ENCODE measurements around the gene SPATA20.

SPATA20 gene

DNA sequence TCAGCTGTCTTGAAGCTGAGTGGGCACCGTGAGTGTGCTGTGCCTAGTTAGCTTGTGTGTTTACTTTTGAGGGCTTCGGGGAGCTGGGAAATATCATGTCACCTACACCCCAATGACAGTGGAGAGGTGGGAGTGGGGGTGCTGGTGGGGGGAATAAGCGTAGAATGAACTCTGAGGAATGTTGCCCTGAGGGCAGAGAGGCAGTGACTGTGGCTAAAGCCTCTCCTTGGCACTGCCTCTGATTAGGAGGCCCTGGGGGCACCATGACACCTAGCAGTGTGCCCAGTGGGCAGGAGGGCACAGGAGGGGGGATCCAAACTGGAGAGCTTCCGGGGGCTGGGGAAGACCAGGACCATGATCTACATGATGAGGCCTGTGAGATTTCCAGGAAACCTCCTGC is 38.4 kb downstream of the SPATA20 start:
- TF ChIP-seq FOXP2 (optimal IDR thresholded peaks at IDR 0.05; ENCODE audit: borderline replicate concordance, extremely low read depth, extremely low read length, insufficient read depth): no peak
- TF ChIP-seq SIN3A (IDR thresholded peaks at IDR 0.05; ENCODE audit: borderline replicate concordance, insufficient read depth, low read length): no peak
- no peak for TF ChIP-seq POLR2AphosphoS5 (IDR thresholded peaks at IDR 0.05; ENCODE audit: low read depth, low read length)
- TF ChIP-seq, protein P1, sequence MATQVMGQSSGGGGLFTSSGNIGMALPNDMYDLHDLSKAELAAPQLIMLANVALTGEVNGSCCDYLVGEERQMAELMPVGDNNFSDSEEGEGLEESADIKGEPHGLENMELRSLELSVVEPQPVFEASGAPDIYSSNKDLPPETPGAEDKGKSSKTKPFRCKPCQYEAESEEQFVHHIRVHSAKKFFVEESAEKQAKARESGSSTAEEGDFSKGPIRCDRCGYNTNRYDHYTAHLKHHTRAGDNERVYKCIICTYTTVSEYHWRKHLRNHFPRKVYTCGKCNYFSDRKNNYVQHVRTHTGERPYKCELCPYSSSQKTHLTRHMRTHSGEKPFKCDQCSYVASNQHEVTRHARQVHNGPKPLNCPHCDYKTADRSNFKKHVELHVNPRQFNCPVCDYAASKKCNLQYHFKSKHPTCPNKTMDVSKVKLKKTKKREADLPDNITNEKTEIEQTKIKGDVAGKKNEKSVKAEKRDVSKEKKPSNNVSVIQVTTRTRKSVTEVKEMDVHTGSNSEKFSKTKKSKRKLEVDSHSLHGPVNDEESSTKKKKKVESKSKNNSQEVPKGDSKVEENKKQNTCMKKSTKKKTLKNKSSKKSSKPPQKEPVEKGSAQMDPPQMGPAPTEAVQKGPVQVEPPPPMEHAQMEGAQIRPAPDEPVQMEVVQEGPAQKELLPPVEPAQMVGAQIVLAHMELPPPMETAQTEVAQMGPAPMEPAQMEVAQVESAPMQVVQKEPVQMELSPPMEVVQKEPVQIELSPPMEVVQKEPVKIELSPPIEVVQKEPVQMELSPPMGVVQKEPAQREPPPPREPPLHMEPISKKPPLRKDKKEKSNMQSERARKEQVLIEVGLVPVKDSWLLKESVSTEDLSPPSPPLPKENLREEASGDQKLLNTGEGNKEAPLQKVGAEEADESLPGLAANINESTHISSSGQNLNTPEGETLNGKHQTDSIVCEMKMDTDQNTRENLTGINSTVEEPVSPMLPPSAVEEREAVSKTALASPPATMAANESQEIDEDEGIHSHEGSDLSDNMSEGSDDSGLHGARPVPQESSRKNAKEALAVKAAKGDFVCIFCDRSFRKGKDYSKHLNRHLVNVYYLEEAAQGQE (IDR thresholded peaks at IDR 0.05; ENCODE audit: insufficient read depth in 1 of 2, low read depth in 2 of 2, low read length in 2 of 2): no peak
- no peak for TF ChIP-seq TAF1 (IDR thresholded peaks at IDR 0.05; ENCODE audit: borderline replicate concordance, insufficient read depth, low read length)

DNA sequence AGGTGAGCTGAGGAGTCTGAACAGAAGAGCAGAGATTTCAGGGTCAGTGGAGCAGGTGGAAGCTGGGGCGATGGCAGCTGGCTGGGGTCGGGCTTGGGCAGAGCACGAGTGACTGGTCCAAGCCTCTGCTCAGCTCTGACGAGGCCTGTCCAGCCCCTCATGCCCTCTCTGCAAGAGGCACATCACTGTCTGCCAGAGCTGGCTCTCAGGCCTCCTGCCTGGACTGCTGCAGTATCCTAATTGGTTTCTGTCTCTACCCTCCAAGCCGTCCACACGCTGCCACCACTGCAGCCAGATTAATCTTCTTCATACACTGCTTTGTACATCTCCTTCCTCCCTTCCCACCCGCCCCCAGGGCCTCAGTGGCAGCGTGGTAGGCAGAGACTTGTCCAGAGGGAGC is 38.9 kb downstream of the SPATA20 start:
- TF ChIP-seq, protein P1 (IDR thresholded peaks at IDR 0.05; ENCODE audit: insufficient read depth in 1 of 2, low read depth in 2 of 2, low read length in 2 of 2): no peak
- TF ChIP-seq TAF1 (IDR thresholded peaks at IDR 0.05; ENCODE audit: borderline replicate concordance, insufficient read depth, low read length): no peak
- no peak for TF ChIP-seq SIN3A (IDR thresholded peaks at IDR 0.05; ENCODE audit: borderline replicate concordance, insufficient read depth, low read length)
- TF ChIP-seq FOXP2 (optimal IDR thresholded peaks at IDR 0.05; ENCODE audit: borderline replicate concordance, extremely low read depth, extremely low read length, insufficient read depth): no peak
- TF ChIP-seq POLR2AphosphoS5 (IDR thresholded peaks at IDR 0.05; ENCODE audit: low read depth, low read length): no peak

DNA sequence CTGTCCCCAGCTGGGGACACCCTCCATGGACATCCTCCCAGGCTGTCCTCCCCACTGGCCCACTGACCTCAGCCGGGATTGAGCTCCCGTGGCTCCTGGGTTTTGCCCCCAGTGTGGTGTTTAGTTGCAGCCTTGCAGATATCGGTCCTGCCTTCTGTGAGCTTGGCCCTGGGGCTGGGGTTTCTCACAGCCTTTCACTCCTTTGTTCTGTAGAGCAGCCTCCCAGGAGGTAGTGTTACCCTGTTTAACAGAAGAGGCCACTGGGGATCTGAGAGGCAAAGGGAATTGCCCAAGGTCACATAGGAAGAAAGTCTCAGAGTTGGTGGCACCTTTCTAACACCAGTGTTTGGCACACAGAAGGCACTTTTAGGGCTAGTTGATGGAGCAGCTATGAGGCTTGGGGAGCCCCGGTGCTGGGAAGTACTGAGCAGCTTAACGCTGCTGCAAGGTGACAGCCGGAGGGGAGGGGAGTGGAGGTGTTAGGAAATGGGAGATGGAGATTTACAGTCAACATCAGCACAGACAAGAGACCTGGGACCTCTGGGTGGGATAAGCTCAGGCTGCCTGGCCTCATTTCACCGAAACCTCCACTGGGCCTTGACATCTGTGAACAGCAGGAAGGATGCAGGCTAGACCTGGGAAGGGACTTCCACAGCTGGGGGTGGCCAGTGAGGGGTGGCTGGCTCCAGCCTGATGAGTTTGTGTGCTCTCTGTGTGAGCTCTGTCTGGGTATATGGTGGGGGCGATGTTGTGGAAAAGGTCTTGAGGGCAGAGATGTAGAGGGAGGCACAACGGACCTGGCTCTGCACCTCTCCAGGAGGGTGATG is 39.7 kb downstream of the SPATA20 start:
- TF ChIP-seq TAF1 (IDR thresholded peaks at IDR 0.05; ENCODE audit: borderline replicate concordance, insufficient read depth, low read length): no peak
- TF ChIP-seq, protein P1 (IDR thresholded peaks at IDR 0.05; ENCODE audit: insufficient read depth in 1 of 2, low read depth in 2 of 2, low read length in 2 of 2): no peak
- TF ChIP-seq POLR2AphosphoS5 (IDR thresholded peaks at IDR 0.05; ENCODE audit: low read depth, low read length): no peak
- TF ChIP-seq SIN3A (IDR thresholded peaks at IDR 0.05; ENCODE audit: borderline replicate concordance, insufficient read depth, low read length): no peak
- no peak for TF ChIP-seq FOXP2 (optimal IDR thresholded peaks at IDR 0.05; ENCODE audit: borderline replicate concordance, extremely low read depth, extremely low read length, insufficient read depth)

DNA sequence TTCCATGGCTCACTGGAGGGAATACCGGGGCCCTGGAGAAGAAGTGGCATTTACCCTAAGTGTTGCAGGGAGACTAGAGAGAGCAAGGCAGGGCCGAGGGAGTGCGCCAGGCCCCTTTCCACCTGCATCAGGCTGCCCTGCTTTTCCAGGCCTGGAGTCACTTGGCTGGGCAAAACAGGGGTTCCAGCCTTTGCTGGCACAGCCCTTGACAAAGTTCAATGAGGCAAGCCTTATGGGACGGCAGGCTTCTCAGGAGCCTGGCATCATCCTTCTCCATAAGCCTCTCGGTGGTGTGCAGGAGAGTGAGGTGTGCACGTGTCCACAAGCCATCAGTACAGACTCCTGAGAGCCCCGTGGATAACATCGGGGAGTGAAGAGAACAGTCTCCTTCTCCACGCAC is 40.6 kb downstream of the SPATA20 start:
- TF ChIP-seq FOXP2 (optimal IDR thresholded peaks at IDR 0.05; ENCODE audit: borderline replicate concordance, extremely low read depth, extremely low read length, insufficient read depth): no peak
- no peak for TF ChIP-seq POLR2AphosphoS5 (IDR thresholded peaks at IDR 0.05; ENCODE audit: low read depth, low read length)
- TF ChIP-seq TAF1 (IDR thresholded peaks at IDR 0.05; ENCODE audit: borderline replicate concordance, insufficient read depth, low read length): no peak
- TF ChIP-seq, protein P1 (IDR thresholded peaks at IDR 0.05; ENCODE audit: insufficient read depth in 1 of 2, low read depth in 2 of 2, low read length in 2 of 2): no peak
- TF ChIP-seq SIN3A (IDR thresholded peaks at IDR 0.05; ENCODE audit: borderline replicate concordance, insufficient read depth, low read length): no peak
